HCT116 (cell line): Measurements from ENCODE around the gene RNU5B-1. TPM values are rescaled to one million over a fixed set of nuclear protein-coding genes. Genes with fewer than 3 reads are reported as not detected.

Experiments
- ATAC-seq: fragments of 200-7000 bp; cut with Tn5 transposase; 2 replicates; pipeline ENCODE4 v1.9.1; 2020; ENCODE audit warnings: mild to moderate bottlenecking, moderate library complexity
- BruUV-seq: library from RNA; stranded (reverse); fragments of 400-500 nt; replicated peaks from 2 replicates; lab custom pipeline; 2021; lab: Mats Ljungman, UMichigan
- CTCF ChIA-PET: fragments of 300-600 bp; sonication (Branson Sonifier 250); formaldehyde crosslinking; loops from one replicate; lab custom pipeline; 2021; ENCODE audit warnings: antibody characterized with exemption; lab: Charles Lee
- POLR2A ChIA-PET: fragments of 300-600, 350-600 bp; sonication (Branson Sonifier 250); formaldehyde crosslinking; loops from one replicate; lab custom pipeline; 2021; ENCODE audit warnings: antibody characterized with exemption; lab: Charles Lee
- RAD21 ChIA-PET, 2 experiments: fragments of 300-600 bp; sonication (Branson Sonifier 250); formaldehyde crosslinking; loops; one replicate each; lab custom pipeline; 2023; ENCODE audit warnings: low total read pairs in 2 of 2; ENCODE audit not compliant: uncharacterized antibody in 2 of 2, unreplicated experiment in 2 of 2, low non-redundant PET in 1 of 2; lab: Charles Lee
- DNase-seq: peaks from one replicate; pipeline ENCODE4 v3.0.0-alpha.2; 2010; ENCODE audit warnings: low read depth, low spot score
- H2AFZ ChIP-seq: fragments of 200-600 bp; shearing (Covaris generic), sonication (generic); 2 replicates; pipeline ENCODE4 v1.6.1; 2017; ENCODE audit warnings: low read depth, mixed run types, mixed read lengths, antibody characterized with exemption, low read length; ENCODE audit not compliant: poor library complexity, severe bottlenecking
- H3K27ac ChIP-seq: 2 replicates; pipeline ENCODE4 v1.5.1; 2012; ENCODE audit warnings: low read depth, low read length
- H3K27me3 ChIP-seq: fragments of 200-600 bp; sonication (generic); 2 replicates; pipeline ENCODE4 v1.6.1; 2016; ENCODE audit warnings: mixed run types, low read length, mixed read lengths; ENCODE audit not compliant: insufficient read depth
- H3K36me3 ChIP-seq, 2 experiments: fragments of 200-500 bp in 1 of 2; fragments of 200-600 bp in 1 of 2; sonication (Bioruptor generic) in 1 of 2; sonication (generic) in 1 of 2; 2 replicates each; pipeline versions ENCODE4 v1.5.1 to v1.6.1; 2014 to 2016; ENCODE audit warnings: low read length in 2 of 2, inconsistent platforms in 1 of 2, mixed read lengths in 1 of 2, mixed run types in 1 of 2; ENCODE audit not compliant: insufficient read depth in 2 of 2, control insufficient read depth in 1 of 2
- H3K4me1 ChIP-seq, 2 experiments: fragments of 200-600 bp in 1 of 2; sonication (generic) in 1 of 2; 2 replicates each; pipeline versions ENCODE4 v1.5.1 to v1.6.1; 2012 to 2017; ENCODE audit warnings: low read length in 2 of 2, inconsistent platforms in 1 of 2, mild to moderate bottlenecking in 1 of 2, mixed read lengths in 1 of 2, mixed run types in 1 of 2, moderate library complexity in 1 of 2; ENCODE audit not compliant: insufficient read depth in 2 of 2, control insufficient read depth in 1 of 2
- H3K4me2 ChIP-seq: fragments of 200-600 bp; sonication (generic); 2 replicates; pipeline ENCODE4 v1.6.1; 2017; ENCODE audit warnings: mixed run types, low read length, mixed read lengths
- H3K4me3 ChIP-seq, 2 experiments: fragments of 200-600 bp in 1 of 2; sonication (generic) in 1 of 2; replicated peaks in 1 of 2; 2 replicates each; pipeline ENCODE4 v1.5.1; 2011 to 2016; ENCODE audit warnings: low read length in 2 of 2, control low read depth in 1 of 2, low read depth in 1 of 2, mild to moderate bottlenecking in 1 of 2, mixed read lengths in 1 of 2, mixed run types in 1 of 2
- H3K79me2 ChIP-seq: fragments of 200-600 bp; sonication (generic); 2 replicates; pipeline ENCODE4 v1.6.1; 2017; ENCODE audit warnings: mild to moderate bottlenecking, mixed run types, low read length, moderate library complexity, mixed read lengths; ENCODE audit not compliant: insufficient read depth
- H3K9ac ChIP-seq: fragments of 200-600 bp; sonication (generic); 2 replicates; pipeline ENCODE4 v1.6.1; 2016; ENCODE audit warnings: low read length, mixed read lengths
- H3K9me2 ChIP-seq: fragments of 200-600 bp; sonication (generic), shearing (Covaris generic); 2 replicates; pipeline ENCODE4 v1.6.1; 2017; ENCODE audit warnings: mixed run types, mild to moderate bottlenecking, moderate library complexity; ENCODE audit not compliant: insufficient read depth
- H3K9me3 ChIP-seq, 2 experiments: fragments of 200-500 bp in 1 of 2; fragments of 200-600 bp in 1 of 2; sonication (Bioruptor generic) in 1 of 2; sonication (generic) in 1 of 2; 2 replicates each; pipeline ENCODE4 v1.6.1; 2014 to 2017; ENCODE audit warnings: low read length in 2 of 2, mixed read lengths in 2 of 2, inconsistent platforms in 1 of 2, low read depth in 1 of 2, mild to moderate bottlenecking in 1 of 2, mixed run types in 1 of 2, moderate library complexity in 1 of 2; ENCODE audit not compliant: control insufficient read depth in 1 of 2, insufficient read depth in 1 of 2
- H4K20me1 ChIP-seq: fragments of 200-600 bp; sonication (generic), shearing (Covaris generic); 2 replicates; pipeline ENCODE4 v1.6.1; 2017; ENCODE audit warnings: mixed run types, mild to moderate bottlenecking, moderate library complexity; ENCODE audit not compliant: insufficient read depth
- CBX3 ChIP-seq: IDR thresholded peaks from 2 replicates; pipeline ENCODE4 v1.6.1; 2012; ENCODE audit warnings: low read depth
- CEBPB ChIP-seq: IDR thresholded peaks from 2 replicates; pipeline ENCODE4 v1.6.1; 2012; ENCODE audit warnings: low read depth
- CTCF ChIP-seq, 3 experiments: fragments of 200-600 bp in 1 of 3; sonication (generic) in 1 of 3; IDR thresholded peaks in 2 of 3; conservative IDR thresholded peaks in 1 of 3; 2 replicates each; pipeline ENCODE4 v1.5.1; 2012 to 2017; ENCODE audit warnings: low read depth in 2 of 3, low read length in 2 of 3, antibody characterized with exemption in 1 of 3, borderline replicate concordance in 1 of 3, control low read depth in 1 of 3, mild to moderate bottlenecking in 1 of 3, mixed read lengths in 1 of 3, mixed run types in 1 of 3, moderate library complexity in 1 of 3; ENCODE audit not compliant: insufficient read depth in 1 of 3
- ELF1 ChIP-seq: IDR thresholded peaks from 2 replicates; pipeline ENCODE4 v1.6.1; 2012; ENCODE audit warnings: low read depth, borderline replicate concordance
- EZH2 ChIP-seq: fragments of 200-600 bp; sonication (generic); IDR thresholded peaks from 2 replicates; pipeline ENCODE4 v1.6.1; 2017; ENCODE audit warnings: antibody characterized with exemption, mixed run types
- EZH2phosphoT487 ChIP-seq: fragments of 200-600 bp; IDR thresholded peaks from 2 replicates; pipeline ENCODE4 v1.6.1; 2018; ENCODE audit warnings: antibody characterized with exemption, borderline replicate concordance
- FOSL1 ChIP-seq: IDR thresholded peaks from 2 replicates; pipeline ENCODE4 v1.6.1; 2012; ENCODE audit warnings: low read depth
- JUND ChIP-seq: IDR thresholded peaks from 2 replicates; pipeline ENCODE4 v1.6.1; 2012
- POLR2A ChIP-seq: IDR thresholded peaks from 2 replicates; pipeline ENCODE4 v1.7.0; 2011; ENCODE audit warnings: borderline replicate concordance; ENCODE audit not compliant: insufficient read depth, insufficient read length; ENCODE audit errors: extremely low read depth
- POLR2AphosphoS5 ChIP-seq: IDR thresholded peaks from 2 replicates; pipeline ENCODE4 v1.6.1; 2011; ENCODE audit warnings: mild to moderate bottlenecking, low read depth, low read length, moderate library complexity
- RAD21 ChIP-seq: IDR thresholded peaks from 2 replicates; pipeline ENCODE4 v1.6.1; 2012; ENCODE audit warnings: low read depth, mild to moderate bottlenecking
- REST ChIP-seq: IDR thresholded peaks from 2 replicates; pipeline ENCODE4 v1.6.1; 2012; ENCODE audit warnings: low read depth
- SIN3A ChIP-seq: IDR thresholded peaks from 2 replicates; pipeline ENCODE4 v1.6.1; 2012; ENCODE audit warnings: low read depth
- SP1 ChIP-seq: IDR thresholded peaks from 2 replicates; pipeline ENCODE4 v1.6.1; 2012; ENCODE audit warnings: low read depth
- SRF ChIP-seq: IDR thresholded peaks from 2 replicates; pipeline ENCODE4 v1.6.1; 2012; ENCODE audit warnings: low read depth
- TCF7L2 ChIP-seq: IDR thresholded peaks from 2 replicates; pipeline ENCODE4 v1.7.0; 2011; ENCODE audit warnings: borderline replicate concordance, inconsistent platforms; ENCODE audit not compliant: insufficient read depth, insufficient read length; ENCODE audit errors: extremely low read depth
- YY1 ChIP-seq: IDR thresholded peaks from 2 replicates; pipeline ENCODE4 v1.6.1; 2011; ENCODE audit warnings: low read length, low read depth, moderate library complexity, mild to moderate bottlenecking; ENCODE audit not compliant: insufficient replicate concordance; ENCODE audit errors: extremely low read depth
- ZFX ChIP-seq: fragments of 450-650 bp; IDR thresholded peaks from 2 replicates; pipeline ENCODE4 v1.6.1; 2017
- intact Hi-C: fragments of 100-400 bp; cut with micrococcal nuclease; formaldehyde crosslinking; loops from 2 replicates; pipeline ENCODE4 v1.10.0; 2022
- total RNA-seq: library from RNA; stranded (reverse); gene quantifications from one replicate; pipeline ENCODE4 v1.2.1, GENCODE V29; 2021; ENCODE audit not compliant: unreplicated experiment
- TF ChIP-seq, protein P1 (sequence below): IDR thresholded peaks from 2 replicates; pipeline ENCODE4 v1.6.1; 2012
- TF ChIP-seq, protein P2 (sequence below): IDR thresholded peaks from 2 replicates; pipeline ENCODE4 v1.6.1; 2012

RNU5B-1 gene
- total RNA-seq, 1 experiment from 2014 or later: not detected

GRCh38 chr15:65331811-65332210, 27.3 kb downstream of the RNU5B-1 start:
- ATAC-seq (no peak), DNase-seq (no peak)
- H3K9me3 ChIP-seq: no peaks in the 10 kb centered on the region
- RAD21 ChIA-PET: no interaction called here
- TF ChIP-seq CTCF (IDR thresholded peaks at IDR 0.05 in 2 of 3, conservative IDR thresholded peaks at IDR 0.05 in 1 of 3; ENCODE audit: borderline replicate concordance in 1 of 3, insufficient read depth in 1 of 3, low read depth in 2 of 3, low read length in 2 of 3) (no peak), POLR2A (no peak), ZFX (no peak), SIN3A (no peak), SP1 (no peak), EZH2phosphoT487 (no peak), REST (no peak), TCF7L2 (no peak), FOSL1 (no peak), CEBPB (no peak), POLR2AphosphoS5 (no peak), RAD21 (no peak), CBX3 (no peak), ELF1 (no peak), JUND (no peak), YY1 (no peak), EZH2 (no peak), SRF (no peak)
- TF ChIP-seq, protein P1, sequence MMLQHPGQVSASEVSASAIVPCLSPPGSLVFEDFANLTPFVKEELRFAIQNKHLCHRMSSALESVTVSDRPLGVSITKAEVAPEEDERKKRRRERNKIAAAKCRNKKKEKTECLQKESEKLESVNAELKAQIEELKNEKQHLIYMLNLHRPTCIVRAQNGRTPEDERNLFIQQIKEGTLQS: no peak
- TF ChIP-seq, protein P2, sequence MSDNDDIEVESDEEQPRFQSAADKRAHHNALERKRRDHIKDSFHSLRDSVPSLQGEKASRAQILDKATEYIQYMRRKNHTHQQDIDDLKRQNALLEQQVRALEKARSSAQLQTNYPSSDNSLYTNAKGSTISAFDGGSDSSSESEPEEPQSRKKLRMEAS: no peak
- H3K4me3 ChIP-seq: no peak overlapping the region
- BruUV-seq: no TSS peak
- POLR2A ChIA-PET: no interaction called here
- CTCF ChIA-PET: no interaction called here
- H3K27ac ChIP-seq: no peak overlapping the region
- H4K20me1 ChIP-seq: no peaks in the 10 kb centered on the region
- H2AFZ ChIP-seq: no peak overlapping the region
- H3K36me3 ChIP-seq: no peaks in the 10 kb centered on the region
- H3K4me1 ChIP-seq: no peaks in the 10 kb centered on the region
- H3K27me3 ChIP-seq: no peaks in the 10 kb centered on the region; the same call in 1 of the 2 replicates
- H3K9me2 ChIP-seq: no peaks in the 10 kb centered on the region
- no peaks in the 10 kb centered on the region for H3K79me2 ChIP-seq
- intact Hi-C loops: no loop called here
- no peak overlapping the region for H3K9ac ChIP-seq
- no peak overlapping the region for H3K4me2 ChIP-seq
